ENCODE measurements around the gene TXNRD1.

DNA sequence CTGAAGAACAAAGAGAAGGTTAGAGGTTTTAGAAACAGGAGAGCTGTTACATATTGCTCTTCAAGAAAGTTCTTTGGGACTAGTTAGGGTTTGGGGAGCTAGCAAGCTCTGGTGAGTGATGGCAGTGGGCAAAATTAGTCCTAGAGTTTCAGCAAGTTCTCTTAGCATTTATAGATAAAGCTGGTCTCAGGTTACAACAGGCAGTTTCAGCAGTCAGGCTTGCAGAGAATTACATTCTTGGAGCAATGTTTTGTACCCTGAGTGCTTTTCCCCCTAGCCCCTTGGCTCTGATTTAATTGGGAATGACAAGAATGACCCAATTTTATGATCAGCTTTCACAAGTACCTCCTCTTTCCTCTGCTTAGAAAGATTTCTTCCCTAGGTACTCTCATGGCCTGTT is 66.5 kb downstream of the TXNRD1 start:
- TF ChIP-seq, protein P1, sequence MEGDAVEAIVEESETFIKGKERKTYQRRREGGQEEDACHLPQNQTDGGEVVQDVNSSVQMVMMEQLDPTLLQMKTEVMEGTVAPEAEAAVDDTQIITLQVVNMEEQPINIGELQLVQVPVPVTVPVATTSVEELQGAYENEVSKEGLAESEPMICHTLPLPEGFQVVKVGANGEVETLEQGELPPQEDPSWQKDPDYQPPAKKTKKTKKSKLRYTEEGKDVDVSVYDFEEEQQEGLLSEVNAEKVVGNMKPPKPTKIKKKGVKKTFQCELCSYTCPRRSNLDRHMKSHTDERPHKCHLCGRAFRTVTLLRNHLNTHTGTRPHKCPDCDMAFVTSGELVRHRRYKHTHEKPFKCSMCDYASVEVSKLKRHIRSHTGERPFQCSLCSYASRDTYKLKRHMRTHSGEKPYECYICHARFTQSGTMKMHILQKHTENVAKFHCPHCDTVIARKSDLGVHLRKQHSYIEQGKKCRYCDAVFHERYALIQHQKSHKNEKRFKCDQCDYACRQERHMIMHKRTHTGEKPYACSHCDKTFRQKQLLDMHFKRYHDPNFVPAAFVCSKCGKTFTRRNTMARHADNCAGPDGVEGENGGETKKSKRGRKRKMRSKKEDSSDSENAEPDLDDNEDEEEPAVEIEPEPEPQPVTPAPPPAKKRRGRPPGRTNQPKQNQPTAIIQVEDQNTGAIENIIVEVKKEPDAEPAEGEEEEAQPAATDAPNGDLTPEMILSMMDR (IDR thresholded peaks at IDR 0.05) = no peak
- TF ChIP-seq POLR2A (IDR thresholded peaks at IDR 0.05) = no peak

Data from lower leg skin (tissue), 3 donors.